GM23338 (cell line): ENCODE results near the gene UQCC5. TPM values are rescaled to one million over a fixed set of nuclear protein-coding genes. Genes with fewer than 3 reads are reported as not detected.

Experiments
- ATAC-seq: fragments of 200-7000 bp; cut with Tn5 transposase; 3 replicates; pipeline ENCODE4 v1.9.1; 2020
- DNase-seq: peaks from one replicate; pipeline ENCODE4 v3.0.0-alpha.2; 2015; ENCODE audit warnings: low spot score
- H2AFZ ChIP-seq: fragments of 200-600 bp; sonication (generic); 2 replicates; pipeline ENCODE4 v1.8.0; 2016; ENCODE audit warnings: antibody characterized with exemption, mild to moderate bottlenecking, moderate library complexity
- H3F3A ChIP-seq: fragments of 200-600 bp; sonication (generic); replicated peaks from 2 replicates; pipeline ENCODE4 v1.8.0; 2017; ENCODE audit warnings: antibody characterized with exemption, mixed run types, low read depth
- H3K27ac ChIP-seq: fragments of 200-600 bp; sonication (generic); 2 replicates; pipeline ENCODE4 v1.6.1; 2016; ENCODE audit warnings: low read depth
- H3K27me3 ChIP-seq: fragments of 200-600 bp; sonication (generic); 2 replicates; pipeline ENCODE4 v1.8.0; 2016; ENCODE audit warnings: mild to moderate bottlenecking, mixed run types, moderate library complexity; ENCODE audit not compliant: insufficient read depth
- H3K36me3 ChIP-seq: fragments of 200-600 bp; sonication (generic); 2 replicates; pipeline ENCODE4 v1.8.0; 2016; ENCODE audit warnings: mild to moderate bottlenecking; ENCODE audit not compliant: insufficient read depth
- H3K4me1 ChIP-seq: fragments of 200-600 bp; sonication (generic); 2 replicates; pipeline ENCODE4 v1.8.0; 2016; ENCODE audit warnings: mild to moderate bottlenecking, moderate library complexity; ENCODE audit not compliant: insufficient read depth
- H3K4me2 ChIP-seq: fragments of 200-600 bp; sonication (generic); 2 replicates; pipeline ENCODE4 v1.7.1; 2017; ENCODE audit warnings: mixed run types
- H3K4me3 ChIP-seq: fragments of 200-600 bp; sonication (generic); 2 replicates; pipeline ENCODE4 v1.6.1; 2016; ENCODE audit warnings: mixed run types
- H3K79me2 ChIP-seq: fragments of 200-600 bp; sonication (generic); replicated peaks from 2 replicates; pipeline ENCODE4 v1.8.0; 2017; ENCODE audit warnings: mild to moderate bottlenecking; ENCODE audit not compliant: insufficient read depth
- H3K9me2 ChIP-seq: fragments of 200-600 bp; sonication (generic); 2 replicates; pipeline ENCODE4 v1.8.0; 2017; ENCODE audit not compliant: insufficient read depth
- H4K20me1 ChIP-seq: fragments of 200-600 bp; sonication (generic); replicated peaks from 2 replicates; pipeline ENCODE4 v1.8.0; 2017; ENCODE audit warnings: mild to moderate bottlenecking; ENCODE audit not compliant: insufficient read depth
- H3K27ac Mint-ChIP-seq: 2 replicates; pipeline ENCODE4 v1.8.0; 2020; ENCODE audit warnings: inconsistent platforms, mild to moderate bottlenecking, moderate library complexity, mixed read lengths
- H3K27me3 Mint-ChIP-seq: 3 replicates; pipeline ENCODE4 v1.8.0; 2022; ENCODE audit warnings: low read depth, mild to moderate bottlenecking, moderate library complexity, mixed read lengths, inconsistent platforms; ENCODE audit not compliant: insufficient read depth, poor library complexity
- H3K36me3 Mint-ChIP-seq: 3 replicates; pipeline ENCODE4 v1.8.0; 2021; ENCODE audit warnings: low read depth, mild to moderate bottlenecking, inconsistent platforms, moderate library complexity, mixed read lengths
- H3K4me1 Mint-ChIP-seq: 3 replicates; pipeline ENCODE4 v1.8.0; 2020; ENCODE audit warnings: mild to moderate bottlenecking, inconsistent platforms, mixed read lengths
- H3K4me3 Mint-ChIP-seq: 3 replicates; pipeline ENCODE4 v1.8.0; 2021; ENCODE audit warnings: moderate library complexity, mild to moderate bottlenecking, inconsistent platforms, mixed read lengths
- H3K9me3 Mint-ChIP-seq: 3 replicates; pipeline ENCODE4 v1.8.0; 2020; ENCODE audit warnings: moderate library complexity, mild to moderate bottlenecking, inconsistent platforms, mixed read lengths
- CREB1 ChIP-seq: fragments of 250-450 bp; sonication (Bioruptor Pico); IDR thresholded peaks from 2 replicates; pipeline ENCODE4 v1.5.0; 2020; ENCODE audit warnings: low read depth, mild to moderate bottlenecking, moderate library complexity
- ETS1 ChIP-seq: IDR thresholded peaks from 2 replicates; pipeline ENCODE4 v1.6.1; 2016; ENCODE audit warnings: antibody characterized with exemption
- EZH2 ChIP-seq: fragments of 200-600 bp; sonication (generic); IDR thresholded peaks from one replicate; pipeline ENCODE4 v1.8.0; 2017; ENCODE audit warnings: antibody characterized with exemption, mild to moderate bottlenecking, low read depth; ENCODE audit not compliant: unreplicated experiment
- NANOG ChIP-seq: IDR thresholded peaks from 2 replicates; pipeline ENCODE4 v1.6.1; 2016; ENCODE audit warnings: antibody characterized with exemption, borderline replicate concordance
- POLR2AphosphoS5 ChIP-seq: IDR thresholded peaks from 2 replicates; pipeline ENCODE4 v1.6.1; 2016; ENCODE audit warnings: antibody characterized with exemption, low read depth
- REST ChIP-seq: IDR thresholded peaks from one replicate; pipeline ENCODE4 v1.6.1; 2018; ENCODE audit warnings: antibody characterized with exemption; ENCODE audit not compliant: unreplicated experiment
- STAT1 ChIP-seq: IDR thresholded peaks from one replicate; pipeline ENCODE4 v1.6.1; 2016; ENCODE audit warnings: antibody characterized with exemption; ENCODE audit not compliant: unreplicated experiment
- ZNF114 ChIP-seq: fragments of 250-450 bp; sonication (Bioruptor Pico); IDR thresholded peaks from 2 replicates; pipeline ENCODE4 v1.5.0; 2020; ENCODE audit warnings: mild to moderate bottlenecking, moderate library complexity
- polyA plus RNA-seq: library from polyadenylated mRNA; unstranded; fragments of >200 nt; fragmentation: Nextera tagmentation; extraction: Ambion mirVana; gene quantifications from 2 replicates; pipeline ENCODE4 v1.2.1, GENCODE V29; 2016
- total RNA-seq: library from RNA; depleted of rRNA; stranded (reverse); fragments of >200 nt; shearing (Covaris generic); gene quantifications from 2 replicates; pipeline ENCODE4 v1.2.3, GENCODE V29; 2014
- TF ChIP-seq, protein P1 (sequence below), 2 experiments: fragments of 200-600 bp in 1 of 2; sonication (generic) in 1 of 2; conservative IDR thresholded peaks; 2 replicates each; pipeline versions ENCODE4 v1.5.1 to v1.6.1; 2016 to 2017; ENCODE audit warnings: antibody characterized with exemption in 2 of 2, low read depth in 2 of 2, mild to moderate bottlenecking in 2 of 2, moderate library complexity in 1 of 2

UQCC5 gene
- total and polyA plus RNA-seq, 2 experiments from 2014 or later = 2.6 to 156 TPM

GRCh38 chr3:52493232-52494017 lies 43.0 kb upstream of the UQCC5 start:
- Mint-ChIP-seq H3K9me3 (no peaks in the 10 kb centered on the region), H3K36me3 (peaks cover 28% of the 10 kb centered on the region), H3K27me3 (peaks cover 15% of the 10 kb centered on the region), H3K27ac (no peak overlapping the region), H3K4me1 (peaks cover 8% of the 10 kb centered on the region; the same call in 2 of the 3 replicates), H3K4me3 (no peak overlapping the region)
- Histone ChIP-seq H2AFZ (no peak overlapping the region), H4K20me1 (no peaks in the 10 kb centered on the region), H3K4me2 (no peak overlapping the region), H3K27me3 (no peaks in the 10 kb centered on the region), H3K9me2 (no peaks in the 10 kb centered on the region), H3K4me3 (no peak overlapping the region), H3F3A (no peaks in the 10 kb centered on the region), H3K4me1 (no peaks in the 10 kb centered on the region), H3K27ac (no peak overlapping the region), H3K36me3 (no peaks in the 10 kb centered on the region), H3K79me2 (no peaks in the 10 kb centered on the region)
- peak; percentile 11 for ATAC-seq
- no peak for DNase-seq
- TF ChIP-seq ZNF114 = no peak
- no peak for TF ChIP-seq NANOG
- TF ChIP-seq STAT1 = no peak
- no peak for TF ChIP-seq CREB1 (CRISPR knock-in tag)
- no peak for TF ChIP-seq REST
- TF ChIP-seq POLR2AphosphoS5 = no peak; the same call in 1 of the 2 replicates
- TF ChIP-seq, protein P1, sequence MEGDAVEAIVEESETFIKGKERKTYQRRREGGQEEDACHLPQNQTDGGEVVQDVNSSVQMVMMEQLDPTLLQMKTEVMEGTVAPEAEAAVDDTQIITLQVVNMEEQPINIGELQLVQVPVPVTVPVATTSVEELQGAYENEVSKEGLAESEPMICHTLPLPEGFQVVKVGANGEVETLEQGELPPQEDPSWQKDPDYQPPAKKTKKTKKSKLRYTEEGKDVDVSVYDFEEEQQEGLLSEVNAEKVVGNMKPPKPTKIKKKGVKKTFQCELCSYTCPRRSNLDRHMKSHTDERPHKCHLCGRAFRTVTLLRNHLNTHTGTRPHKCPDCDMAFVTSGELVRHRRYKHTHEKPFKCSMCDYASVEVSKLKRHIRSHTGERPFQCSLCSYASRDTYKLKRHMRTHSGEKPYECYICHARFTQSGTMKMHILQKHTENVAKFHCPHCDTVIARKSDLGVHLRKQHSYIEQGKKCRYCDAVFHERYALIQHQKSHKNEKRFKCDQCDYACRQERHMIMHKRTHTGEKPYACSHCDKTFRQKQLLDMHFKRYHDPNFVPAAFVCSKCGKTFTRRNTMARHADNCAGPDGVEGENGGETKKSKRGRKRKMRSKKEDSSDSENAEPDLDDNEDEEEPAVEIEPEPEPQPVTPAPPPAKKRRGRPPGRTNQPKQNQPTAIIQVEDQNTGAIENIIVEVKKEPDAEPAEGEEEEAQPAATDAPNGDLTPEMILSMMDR (conservative IDR thresholded peaks at IDR 0.05; ENCODE audit: low read depth in 2 of 2) = no peak
- no peak for TF ChIP-seq ETS1
- TF ChIP-seq EZH2 = no peak
